ENCODE data around the gene MPHOSPH8.
"Not testable (repeated sequence)": the region's sequence is repeated elsewhere in the genome, so short reads cannot be mapped to it uniquely, and the experiment has no call there.

Gene MPHOSPH8

GRCh38 chr13:19685034-19685433 lies 51.6 kb downstream of the MPHOSPH8 start:
- no peak for DNase-seq

GRCh38 chr13:19685437-19685836 lies 52.0 kb downstream of the MPHOSPH8 start:
- DNase-seq, result no peak

GRCh38 chr13:19691447-19691846 lies 58.0 kb downstream of the MPHOSPH8 start:
- not testable (repeated sequence) for DNase-seq

- no peak for DNase-seq
These were observed 62.0 kb downstream of the MPHOSPH8 start for GRCh38 chr13:19695428-19695827.

GRCh38 chr13:19695829-19696228 lies 62.4 kb downstream of the MPHOSPH8 start:
- no peak for DNase-seq

- not testable (repeated sequence) for DNase-seq
These were observed 67.5 kb downstream of the MPHOSPH8 start for GRCh38 chr13:19700963-19701362.

GRCh38 chr13:19701619-19702018 lies 68.2 kb downstream of the MPHOSPH8 start:
- not testable (repeated sequence) for DNase-seq

GRCh38 chr13:19704256-19704655 lies 70.8 kb downstream of the MPHOSPH8 start:
- DNase-seq, result not testable (repeated sequence)

GRCh38 chr13:19709039-19709438 lies 75.6 kb downstream of the MPHOSPH8 start:
- DNase-seq, result not testable (repeated sequence)

- DNase-seq, result not testable (repeated sequence)
These were observed 76.3 kb downstream of the MPHOSPH8 start for GRCh38 chr13:19709782-19710181.

- DNase-seq, result no peak
These were observed 79.9 kb downstream of the MPHOSPH8 start for GRCh38 chr13:19713186-19713965.

- no peak for DNase-seq
These were observed 86.6 kb downstream of the MPHOSPH8 start for GRCh38 chr13:19720039-19720438.

Data from GOT3 (cell line).